Hair follicle dermal papilla cell (primary cell): Measurements from ENCODE around the gene SGSH. TPM values are rescaled to one million over a fixed set of nuclear protein-coding genes. Genes with fewer than 3 reads are reported as not detected.

Experiments
- total RNA-seq: library from RNA; depleted of rRNA; stranded (reverse); fragments of >200 nt; gene quantifications from 2 replicates; pipeline ENCODE4 v1.2.3, GENCODE V29; 2012

SGSH gene
- 17.4 and 18.5 TPM in 2 replicates for total RNA-seq

GRCh38 chr17:80220054-80220735 lies at the start of gene SGSH, which contains the start of gene SLC26A11:
TSS of gene SGSH (minus strand) at chr17:80220333. CDS start at chr17:80220313, 20 bp downstream.
TSS of gene SLC26A11 (plus strand) at chr17:80220427. CDS start at chr17:80221561, 1,134 bp downstream.

GRCh38 chr17:80260791-80261158 lies 40.6 kb upstream of the SGSH start, which contains the start of gene RNF213:
TSS of gene RNF213 (plus strand) at chr17:80260852. CDS start at chr17:80263682, 2,830 bp downstream.

GRCh38 chr17:80169784-80170500 lies 50.2 kb downstream of the SGSH start, which contains the start of gene CARD14:
TSS of gene CARD14 (plus strand) at chr17:80170030. CDS start at chr17:80181439, 11,409 bp downstream.

Other genes starting within 250 kb of the SGSH start
- 28.7 and 38.3 TPM in 2 replicates for gene TBC1D16, start 184.5 kb downstream of the SGSH start, total RNA-seq
- gene CCDC40, start 183.7 kb downstream of the SGSH start, total RNA-seq: 3.5 and 4.7 TPM in 2 replicates
- 30.1 and 52.2 TPM in 2 replicates for gene GAA, start 118.8 kb downstream of the SGSH start, total RNA-seq
- gene EIF4A3, start 73.2 kb downstream of the SGSH start, total RNA-seq: 60.0 and 63.9 TPM in 2 replicates
- gene CARD14, start 50.3 kb downstream of the SGSH start, total RNA-seq: not detected in 2 replicates
- gene SLC26A11, start 94 bp upstream of the SGSH start, total RNA-seq: 20.0 and 20.8 TPM in 2 replicates
- gene RNF213, start 40.5 kb upstream of the SGSH start, total RNA-seq: 160 and 199 TPM in 2 replicates
- gene ENDOV, start 194.8 kb upstream of the SGSH start, total RNA-seq: 21.6 and 27.7 TPM in 2 replicates